ENCODE data around the gene GRIN3B. TPM values are rescaled to one million over a fixed set of nuclear protein-coding genes. Genes with fewer than 3 reads are reported as not detected.

Gene GRIN3B
- total RNA-seq, 1 experiment from 2014 or later, result 0.11 TPM

DNA sequence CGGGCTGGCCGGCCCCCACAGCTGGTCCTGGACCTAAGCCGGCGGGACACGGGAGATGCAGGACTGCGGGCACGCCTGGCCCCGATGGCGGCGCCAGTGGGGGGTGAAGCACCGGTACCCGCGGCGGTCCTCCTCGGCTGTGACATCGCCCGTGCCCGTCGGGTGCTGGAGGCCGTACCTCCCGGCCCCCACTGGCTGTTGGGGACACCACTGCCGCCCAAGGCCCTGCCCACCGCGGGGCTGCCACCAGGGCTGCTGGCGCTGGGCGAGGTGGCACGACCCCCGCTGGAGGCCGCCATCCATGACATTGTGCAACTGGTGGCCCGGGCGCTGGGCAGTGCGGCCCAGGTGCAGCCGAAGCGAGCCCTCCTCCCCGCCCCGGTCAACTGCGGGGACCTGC is 3.1 kb downstream of the GRIN3B start:
- no peaks in the 10 kb centered on the region for H3K4me1 ChIP-seq (replicated peaks; ENCODE audit: insufficient read depth)

DNA sequence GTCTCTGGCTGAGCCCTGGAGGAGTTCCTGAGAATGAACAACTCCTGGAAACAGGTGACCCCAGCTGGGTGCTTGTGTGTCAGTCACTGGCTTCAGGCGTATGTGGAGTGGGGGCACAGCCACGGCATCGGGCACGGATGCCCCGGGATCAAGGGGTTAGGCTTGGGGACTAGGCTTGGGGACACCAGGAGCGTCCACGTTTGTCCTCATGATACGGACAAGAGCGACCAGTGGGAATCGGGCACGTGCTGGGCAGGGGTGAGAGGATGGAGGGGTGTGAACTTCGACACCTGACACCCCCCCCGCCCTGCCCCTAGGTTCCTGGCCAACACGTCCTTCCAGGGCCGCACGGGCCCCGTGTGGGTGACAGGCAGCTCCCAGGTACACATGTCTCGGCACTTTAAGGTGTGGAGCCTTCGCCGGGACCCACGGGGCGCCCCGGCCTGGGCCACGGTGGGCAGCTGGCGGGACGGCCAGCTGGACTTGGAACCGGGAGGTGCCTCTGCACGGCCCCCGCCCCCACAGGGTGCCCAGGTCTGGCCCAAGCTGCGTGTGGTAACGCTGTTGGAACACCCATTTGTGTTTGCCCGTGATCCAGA is 4.1 kb downstream of the GRIN3B start:
- Histone ChIP-seq H3K36me3 (ENCODE audit: low read depth) (no peaks in the 10 kb centered on the region), H3K9me2 (ENCODE audit: insufficient read depth) (no peaks in the 10 kb centered on the region), H3K27ac (no peak overlapping the region), H3K9me3 (ENCODE audit: insufficient read depth, low read depth) (no peaks in the 10 kb centered on the region), H4K20me1 (ENCODE audit: insufficient read depth) (no peaks in the 10 kb centered on the region; the same call in 1 of the 2 replicates), H3F3A (ENCODE audit: insufficient read depth, low read depth) (peaks cover 12% of the 10 kb centered on the region; the same call in 1 of the 2 replicates), H3K27me3 (ENCODE audit: insufficient read depth, low read depth) (peaks cover 13% of the 10 kb centered on the region; the same call in 1 of the 2 replicates), H3K4me1 (replicated peaks; ENCODE audit: insufficient read depth) (no peaks in the 10 kb centered on the region), H2AFZ (no peak overlapping the region), H3K4me2 (no peak overlapping the region), H3K79me2 (ENCODE audit: low read depth) (no peaks in the 10 kb centered on the region), H3K4me3 (no peak overlapping the region)
- ChIA-PET POLR2A (ENCODE audit: unreplicated experiment) (no interaction called here), CTCF (interaction anchor here (0.7 kb wide), 1 partner anchor 106 kb away, joined by 3 read pairs; no protein-coding TSS in a partner anchor)
- intact Hi-C loops (cut with micrococcal nuclease; ENCODE audit: unreplicated experiment), result no loop called here
- no peak for DNase-seq
- TF ChIP-seq, protein P1, sequence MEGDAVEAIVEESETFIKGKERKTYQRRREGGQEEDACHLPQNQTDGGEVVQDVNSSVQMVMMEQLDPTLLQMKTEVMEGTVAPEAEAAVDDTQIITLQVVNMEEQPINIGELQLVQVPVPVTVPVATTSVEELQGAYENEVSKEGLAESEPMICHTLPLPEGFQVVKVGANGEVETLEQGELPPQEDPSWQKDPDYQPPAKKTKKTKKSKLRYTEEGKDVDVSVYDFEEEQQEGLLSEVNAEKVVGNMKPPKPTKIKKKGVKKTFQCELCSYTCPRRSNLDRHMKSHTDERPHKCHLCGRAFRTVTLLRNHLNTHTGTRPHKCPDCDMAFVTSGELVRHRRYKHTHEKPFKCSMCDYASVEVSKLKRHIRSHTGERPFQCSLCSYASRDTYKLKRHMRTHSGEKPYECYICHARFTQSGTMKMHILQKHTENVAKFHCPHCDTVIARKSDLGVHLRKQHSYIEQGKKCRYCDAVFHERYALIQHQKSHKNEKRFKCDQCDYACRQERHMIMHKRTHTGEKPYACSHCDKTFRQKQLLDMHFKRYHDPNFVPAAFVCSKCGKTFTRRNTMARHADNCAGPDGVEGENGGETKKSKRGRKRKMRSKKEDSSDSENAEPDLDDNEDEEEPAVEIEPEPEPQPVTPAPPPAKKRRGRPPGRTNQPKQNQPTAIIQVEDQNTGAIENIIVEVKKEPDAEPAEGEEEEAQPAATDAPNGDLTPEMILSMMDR (conservative IDR thresholded peaks at IDR 0.05), result no peak
- TF ChIP-seq EZH2 (IDR thresholded peaks at IDR 0.05; ENCODE audit: low read depth), result no peak
- BruUV-seq (replicated peaks), result TSS peak; percentile 12

More for the DNA sequence above, 3.1 kb downstream of the GRIN3B start:
- H4K20me1 ChIP-seq (ENCODE audit: insufficient read depth), result no peaks in the 10 kb centered on the region; the same call in 1 of the 2 replicates
- BruUV-seq (replicated peaks), result no TSS peak
- no peaks in the 10 kb centered on the region for H3K9me2 ChIP-seq (ENCODE audit: insufficient read depth)
- no peak overlapping the region for H3K4me2 ChIP-seq
- CTCF ChIA-PET, result no interaction called here
- no peak overlapping the region for H3K27ac ChIP-seq
- H3K4me3 ChIP-seq, result no peak overlapping the region
- TF ChIP-seq EZH2 (IDR thresholded peaks at IDR 0.05; ENCODE audit: low read depth), result no peak
- TF ChIP-seq, protein P1 (conservative IDR thresholded peaks at IDR 0.05), result no peak
- H3K27me3 ChIP-seq (ENCODE audit: insufficient read depth, low read depth), result peaks cover 21% of the 10 kb centered on the region
- H2AFZ ChIP-seq, result no peak overlapping the region
- no peak for DNase-seq
- no peaks in the 10 kb centered on the region for H3K79me2 ChIP-seq (ENCODE audit: low read depth)
- intact Hi-C loops (cut with micrococcal nuclease; ENCODE audit: unreplicated experiment), result no loop called here
- POLR2A ChIA-PET (ENCODE audit: unreplicated experiment), result interaction anchor here (0.5 kb wide), 1 partner anchor 26 kb away, joined by 3 read pairs; no protein-coding TSS in a partner anchor
- no peaks in the 10 kb centered on the region for H3K9me3 ChIP-seq (ENCODE audit: insufficient read depth, low read depth)
- H3F3A ChIP-seq (ENCODE audit: insufficient read depth, low read depth), result peaks cover 16% of the 10 kb centered on the region; the same call in 1 of the 2 replicates
- no peaks in the 10 kb centered on the region for H3K36me3 ChIP-seq (ENCODE audit: low read depth)

DNA sequence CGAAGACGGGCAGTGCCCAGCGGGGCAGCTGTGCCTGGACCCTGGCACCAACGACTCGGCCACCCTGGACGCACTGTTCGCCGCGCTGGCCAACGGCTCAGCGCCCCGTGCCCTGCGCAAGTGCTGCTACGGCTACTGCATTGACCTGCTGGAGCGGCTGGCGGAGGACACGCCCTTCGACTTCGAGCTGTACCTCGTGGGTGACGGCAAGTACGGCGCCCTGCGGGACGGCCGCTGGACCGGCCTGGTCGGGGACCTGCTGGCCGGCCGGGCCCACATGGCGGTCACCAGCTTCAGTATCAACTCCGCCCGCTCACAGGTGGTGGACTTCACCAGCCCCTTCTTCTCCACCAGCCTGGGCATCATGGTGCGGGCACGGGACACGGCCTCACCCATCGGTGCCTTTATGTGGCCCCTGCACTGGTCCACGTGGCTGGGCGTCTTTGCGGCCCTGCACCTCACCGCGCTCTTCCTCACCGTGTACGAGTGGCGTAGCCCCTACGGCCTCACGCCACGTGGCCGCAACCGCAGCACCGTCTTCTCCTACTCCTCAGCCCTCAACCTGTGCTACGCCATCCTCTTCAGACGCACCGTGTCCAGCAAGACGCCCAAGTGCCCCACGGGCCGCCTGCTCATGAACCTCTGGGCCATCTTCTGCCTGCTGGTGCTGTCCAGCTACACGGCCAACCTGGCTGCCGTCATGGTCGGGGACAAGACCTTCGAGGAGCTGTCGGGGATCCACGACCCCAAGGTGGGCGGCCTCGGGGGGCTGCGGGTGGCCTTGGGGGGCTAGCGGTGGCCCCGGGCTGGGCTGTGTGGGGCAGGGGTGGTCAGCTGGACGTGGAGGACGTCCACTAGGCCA is 4.8 kb downstream of the GRIN3B start:
- CTCF ChIA-PET, result no interaction called here
- intact Hi-C loops (cut with micrococcal nuclease; ENCODE audit: unreplicated experiment), result no loop called here

More for the DNA sequence above, 4.8 kb downstream of the GRIN3B start:
- POLR2A ChIA-PET (ENCODE audit: unreplicated experiment), result no interaction called here
- TF ChIP-seq EZH2 (IDR thresholded peaks at IDR 0.05; ENCODE audit: low read depth), result no peak
- TF ChIP-seq, protein P1 (conservative IDR thresholded peaks at IDR 0.05), result no peak
- no peaks in the 10 kb centered on the region for H3K4me1 ChIP-seq (replicated peaks; ENCODE audit: insufficient read depth)
- H4K20me1 ChIP-seq (ENCODE audit: insufficient read depth), result no peaks in the 10 kb centered on the region; the same call in 1 of the 2 replicates
- H3K9me2 ChIP-seq (ENCODE audit: insufficient read depth), result no peaks in the 10 kb centered on the region
- no peak overlapping the region for H3K4me3 ChIP-seq
- no peak overlapping the region for H3K27ac ChIP-seq
- BruUV-seq (replicated peaks), result no TSS peak
- H3F3A ChIP-seq (ENCODE audit: insufficient read depth, low read depth), result peaks cover 12% of the 10 kb centered on the region; the same call in 1 of the 2 replicates
- no peak overlapping the region for H2AFZ ChIP-seq
- DNase-seq, result no peak
- H3K4me2 ChIP-seq, result no peak overlapping the region
- no peaks in the 10 kb centered on the region for H3K36me3 ChIP-seq (ENCODE audit: low read depth)
- H3K79me2 ChIP-seq (ENCODE audit: low read depth), result no peaks in the 10 kb centered on the region
- no peaks in the 10 kb centered on the region for H3K9me3 ChIP-seq (ENCODE audit: insufficient read depth, low read depth)
- H3K27me3 ChIP-seq (ENCODE audit: insufficient read depth, low read depth), result 0 out of 2 replicates have a peak, but pooled peaks cover 11% of the 10 kb centered on the region

All from PC-9 (cell line).